HEK293T (cell line): ENCODE results near the gene TENM3.

ENCODE experiments used
- ARNT ChIP-seq: fragments of 450-650 bp; IDR thresholded peaks from 2 replicates; pipeline ENCODE4 v1.6.1; 2017; ENCODE audit warnings: mild to moderate bottlenecking
- BHLHE40 ChIP-seq: fragments of 450-650 bp; IDR thresholded peaks from 2 replicates; pipeline ENCODE4 v1.6.1; 2016; ENCODE audit warnings: mild to moderate bottlenecking, moderate library complexity, borderline replicate concordance
- ELF4 ChIP-seq: fragments of 450-650 bp; IDR thresholded peaks from 2 replicates; pipeline ENCODE4 v1.6.1; 2017; ENCODE audit warnings: antibody characterized with exemption
- FOXA1 ChIP-seq: fragments of 450-650 bp; IDR thresholded peaks from 2 replicates; pipeline ENCODE4 v1.6.1; 2016; ENCODE audit warnings: mild to moderate bottlenecking
- FOXK2 ChIP-seq: fragments of 450-650 bp; IDR thresholded peaks from 2 replicates; pipeline ENCODE4 v1.6.1; 2016; ENCODE audit warnings: mild to moderate bottlenecking
- FOXM1 ChIP-seq: fragments of 450-650 bp; IDR thresholded peaks from 2 replicates; pipeline ENCODE4 v1.6.1; 2017; ENCODE audit warnings: mild to moderate bottlenecking, borderline replicate concordance
- HDGF ChIP-seq: fragments of 450-650 bp; IDR thresholded peaks from 2 replicates; pipeline ENCODE4 v1.6.1; 2017; ENCODE audit warnings: antibody characterized with exemption, borderline replicate concordance
- L3MBTL2 ChIP-seq: fragments of 450-650 bp; conservative IDR thresholded peaks from 2 replicates; pipeline ENCODE4 v1.6.1; 2016; ENCODE audit warnings: mild to moderate bottlenecking
- NFRKB ChIP-seq: fragments of 450-650 bp; IDR thresholded peaks from 2 replicates; pipeline ENCODE4 v1.6.1; 2016; ENCODE audit warnings: mild to moderate bottlenecking, moderate library complexity
- SP1 ChIP-seq: fragments of 450-650 bp; IDR thresholded peaks from 2 replicates; pipeline ENCODE4 v1.6.1; 2017
- SUZ12 ChIP-seq: fragments of 450-650 bp; IDR thresholded peaks from 2 replicates; pipeline ENCODE4 v1.6.1; 2016; ENCODE audit warnings: mild to moderate bottlenecking
- TARDBP ChIP-seq: fragments of 450-650 bp; IDR thresholded peaks from 2 replicates; pipeline ENCODE4 v1.6.1; 2016

GRCh38 chr4:182567119-182567518 lies 323.9 kb downstream of the TENM3 start:
- TF ChIP-seq SUZ12 (no peak), L3MBTL2 (no peak), ARNT (no peak), ELF4 (no peak), NFRKB (no peak), FOXM1 (no peak), SP1 (no peak), TARDBP (no peak), FOXK2 (no peak), FOXA1 (no peak), BHLHE40 (no peak), HDGF (no peak)
